Erythroblast (primary cell): ENCODE results near the gene ERC2.

Experiments used
- GATA1 ChIP-seq: IDR thresholded peaks from 2 replicates; pipeline ENCODE4 v1.6.1; 2011; ENCODE audit warnings: low read depth, mild to moderate bottlenecking, control low read depth, low read length, moderate library complexity
- POLR2A ChIP-seq: IDR thresholded peaks from 2 replicates; pipeline ENCODE4 v1.6.1; 2011; ENCODE audit warnings: mild to moderate bottlenecking, low read length

GRCh38 chr3:56415652-56416051 lies 52.6 kb downstream of the ERC2 start:
- TF ChIP-seq POLR2A (no peak), GATA1 (no peak)
